Stomach smooth muscle (tissue), 2 donors: ENCODE results near the gene INSIG2.

Source experiments
- H3K27ac ChIP-seq: one replicate; pipeline ENCODE4 v1.7.0; 2013; ENCODE audit warnings: mild to moderate bottlenecking, low read length, inconsistent platforms
- H3K27me3 ChIP-seq, 2 donors: one replicate each; pipeline ENCODE4 v1.7.0; 2013; ENCODE audit warnings: low read length in 2 of 2; ENCODE audit not compliant: insufficient read depth in 2 of 2, control insufficient read depth in 1 of 2
- H3K36me3 ChIP-seq, 2 donors: one replicate each; pipeline ENCODE4 v1.7.0; 2013; ENCODE audit warnings: low read length in 2 of 2; ENCODE audit not compliant: control insufficient read depth in 2 of 2, insufficient read depth in 2 of 2
- H3K4me1 ChIP-seq: one replicate; pipeline ENCODE4 v1.7.0; 2013; ENCODE audit warnings: low read length; ENCODE audit not compliant: control insufficient read depth, insufficient read depth
- H3K4me3 ChIP-seq, 2 donors: one replicate each; pipeline ENCODE4 v1.7.0; 2013; ENCODE audit warnings: low read length in 2 of 2
- H3K9ac ChIP-seq, 2 donors: one replicate each; pipeline ENCODE4 v1.7.0; 2013; ENCODE audit warnings: low read length in 2 of 2, mild to moderate bottlenecking in 1 of 2
- H3K9me3 ChIP-seq, 2 donors: one replicate each; pipeline ENCODE4 v1.7.0; 2013; ENCODE audit warnings: low read length in 2 of 2; ENCODE audit not compliant: control insufficient read depth in 2 of 2
- donor health status: healthy.
- donor health status: Pancreatic carcinoma.

The INSIG2 gene

GRCh38 chr2:118128826-118129225, 40.6 kb downstream of the INSIG2 start:
- Histone ChIP-seq H3K9ac (no peak overlapping the region), H3K9me3 (no peaks in the 10 kb centered on the region), H3K4me1 (peaks cover 7% of the 10 kb centered on the region), H3K27me3 (peaks cover 0 to 3% of the 10 kb centered on the region in 2 donors), H3K36me3 (no peaks in the 10 kb centered on the region), H3K27ac (no peak overlapping the region), H3K4me3 (no peak overlapping the region)

GRCh38 chr2:118130385-118130784, 42.1 kb downstream of the INSIG2 start:
- H3K4me3 ChIP-seq, result no peak overlapping the region
- H3K36me3 ChIP-seq, result no peaks in the 10 kb centered on the region
- no peak overlapping the region for H3K27ac ChIP-seq
- H3K4me1 ChIP-seq, result no peaks in the 10 kb centered on the region
- no peak overlapping the region for H3K9ac ChIP-seq
- H3K9me3 ChIP-seq, result no peaks in the 10 kb centered on the region
- peaks cover 0 to 3% of the 10 kb centered on the region in 2 donors for H3K27me3 ChIP-seq

- Histone ChIP-seq H3K27ac (no peak overlapping the region), H3K4me3 (no peak overlapping the region), H3K27me3 (peaks cover 0 to 3% of the 10 kb centered on the region in 2 donors), H3K9ac (no peak overlapping the region), H3K36me3 (no peaks in the 10 kb centered on the region), H3K4me1 (no peaks in the 10 kb centered on the region), H3K9me3 (no peaks in the 10 kb centered on the region)
Observed at GRCh38 chr2:118131771-118132170, 43.5 kb downstream of the INSIG2 start.

GRCh38 chr2:118133916-118134315, 45.6 kb downstream of the INSIG2 start:
- Histone ChIP-seq H3K4me1 (no peaks in the 10 kb centered on the region), H3K4me3 (no peak overlapping the region), H3K27me3 (peaks cover 0 to 3% of the 10 kb centered on the region in 2 donors), H3K36me3 (no peaks in the 10 kb centered on the region), H3K27ac (no peak overlapping the region), H3K9me3 (no peaks in the 10 kb centered on the region), H3K9ac (no peak overlapping the region)

GRCh38 chr2:118134650-118135049, 46.4 kb downstream of the INSIG2 start:
- Histone ChIP-seq H3K9me3 (no peaks in the 10 kb centered on the region), H3K4me1 (no peaks in the 10 kb centered on the region), H3K4me3 (no peak overlapping the region), H3K9ac (no peak overlapping the region), H3K27me3 (peaks cover 0 to 3% of the 10 kb centered on the region in 2 donors), H3K36me3 (no peaks in the 10 kb centered on the region), H3K27ac (no peak overlapping the region)

GRCh38 chr2:118145207-118145606, 56.9 kb downstream of the INSIG2 start:
- H3K27me3 ChIP-seq, result no peaks in the 10 kb centered on the region
- H3K4me1 ChIP-seq, result no peaks in the 10 kb centered on the region
- H3K9me3 ChIP-seq, result no peaks in the 10 kb centered on the region
- no peaks in the 10 kb centered on the region for H3K36me3 ChIP-seq
- no peak overlapping the region for H3K4me3 ChIP-seq
- no peak overlapping the region for H3K9ac ChIP-seq
- H3K27ac ChIP-seq, result no peak overlapping the region

GRCh38 chr2:118145806-118146205, 57.5 kb downstream of the INSIG2 start:
- no peaks in the 10 kb centered on the region for H3K9me3 ChIP-seq
- no peak overlapping the region for H3K27ac ChIP-seq
- no peaks in the 10 kb centered on the region for H3K36me3 ChIP-seq
- H3K27me3 ChIP-seq, result no peaks in the 10 kb centered on the region
- no peak overlapping the region for H3K4me3 ChIP-seq
- H3K4me1 ChIP-seq, result no peaks in the 10 kb centered on the region
- H3K9ac ChIP-seq, result no peak overlapping the region

GRCh38 chr2:118146315-118147283, 58.3 kb downstream of the INSIG2 start:
- Histone ChIP-seq H3K4me3 (no peak overlapping the region), H3K27me3 (no peaks in the 10 kb centered on the region), H3K9ac (no peak overlapping the region), H3K9me3 (no peaks in the 10 kb centered on the region), H3K36me3 (no peaks in the 10 kb centered on the region), H3K27ac (no peak overlapping the region), H3K4me1 (no peaks in the 10 kb centered on the region)

- Histone ChIP-seq H3K4me1 (no peaks in the 10 kb centered on the region), H3K27ac (no peak overlapping the region), H3K4me3 (no peak overlapping the region), H3K36me3 (no peaks in the 10 kb centered on the region), H3K9me3 (no peaks in the 10 kb centered on the region), H3K27me3 (no peaks in the 10 kb centered on the region), H3K9ac (no peak overlapping the region)
Observed at GRCh38 chr2:118148133-118148532, 59.9 kb downstream of the INSIG2 start.

- H3K4me3 ChIP-seq, result no peak overlapping the region
- H3K27me3 ChIP-seq, result no peaks in the 10 kb centered on the region
- H3K27ac ChIP-seq, result no peak overlapping the region
- no peaks in the 10 kb centered on the region for H3K36me3 ChIP-seq
- no peaks in the 10 kb centered on the region for H3K4me1 ChIP-seq
- no peaks in the 10 kb centered on the region for H3K9me3 ChIP-seq
- H3K9ac ChIP-seq, result no peak overlapping the region
Observed at GRCh38 chr2:118148809-118149208, 60.5 kb downstream of the INSIG2 start.

- H3K27me3 ChIP-seq, result no peaks in the 10 kb centered on the region
- no peak overlapping the region for H3K9ac ChIP-seq
- no peaks in the 10 kb centered on the region for H3K9me3 ChIP-seq
- no peaks in the 10 kb centered on the region for H3K4me1 ChIP-seq
- no peaks in the 10 kb centered on the region for H3K36me3 ChIP-seq
- no peak overlapping the region for H3K27ac ChIP-seq
- no peak overlapping the region for H3K4me3 ChIP-seq
Observed at GRCh38 chr2:118150294-118150693, 62.0 kb downstream of the INSIG2 start.
